ENCODE results near the gene NFE2L1. TPM values are rescaled to one million over a fixed set of nuclear protein-coding genes. Genes with fewer than 3 reads are reported as not detected.

The NFE2L1 gene
- total RNA-seq, 2 experiments from 2014 or later = 53.2 to 65.9 TPM

GRCh38 chr17:48093341-48094045 is 45.3 kb downstream of the NFE2L1 start:
- no peak for DNase-seq
- Mint-ChIP-seq H3K36me3 (ENCODE audit: low read depth) (peaks cover 9% of the 10 kb centered on the region), H3K27me3 (no peaks in the 10 kb centered on the region), H3K4me3 (no peak overlapping the region), H3K4me1 (peaks cover 22% of the 10 kb centered on the region), H3K27ac (no peak overlapping the region), H3K9me3 (no peaks in the 10 kb centered on the region)
- POLR2A ChIA-PET = no interaction called here
- CTCF ChIA-PET = interaction anchor here (1.1 to 1.4 kb wide), 2 partner anchors 21 to 150 kb away, joined by 4 to 5 read pairs; no protein-coding TSS in a partner anchor

GRCh38 chr17:48095611-48096010 is 47.5 kb downstream of the NFE2L1 start:
- Mint-ChIP-seq H3K27me3 (no peaks in the 10 kb centered on the region), H3K36me3 (ENCODE audit: low read depth) (peaks cover 6% of the 10 kb centered on the region), H3K27ac (no peak overlapping the region), H3K4me1 (peaks cover 32% of the 10 kb centered on the region), H3K9me3 (no peaks in the 10 kb centered on the region), H3K4me3 (no peak overlapping the region)
- ChIA-PET POLR2A (no interaction called here), CTCF (interaction anchor here (0.7 to 2.3 kb wide), 5 partner anchors 10 to 70 kb away, joined by 3 to 9 read pairs (median 3); partner anchors contain the start of gene SNX11)
- DNase-seq = no peak

- Mint-ChIP-seq H3K36me3 (ENCODE audit: low read depth) (peaks cover 16% of the 10 kb centered on the region), H3K27me3 (no peaks in the 10 kb centered on the region), H3K27ac (no peak overlapping the region), H3K9me3 (peaks cover 12% of the 10 kb centered on the region), H3K4me3 (peak overlapping the region; percentile 96), H3K4me1 (peaks cover 62% of the 10 kb centered on the region)
- ChIA-PET CTCF (interaction anchor here (1.2 kb wide), 2 partner anchors 8 to 75 kb away, joined by 3 to 4 read pairs; no protein-coding TSS in a partner anchor), POLR2A (no interaction called here)
- no peak for DNase-seq
Observed at GRCh38 chr17:48100160-48100559, 52.0 kb downstream of the NFE2L1 start.

- Mint-ChIP-seq H3K4me3 (peak overlapping the region; percentile 96), H3K9me3 (peaks cover 12% of the 10 kb centered on the region), H3K27ac (peak overlapping the region; percentile 95), H3K27me3 (no peaks in the 10 kb centered on the region), H3K36me3 (ENCODE audit: low read depth) (peaks cover 16% of the 10 kb centered on the region), H3K4me1 (peaks cover 62% of the 10 kb centered on the region)
- DNase-seq = no peak
- POLR2A ChIA-PET = no interaction called here
- CTCF ChIA-PET = interaction anchor here (0.8 to 1.1 kb wide), 5 partner anchors 15 to 536 kb away, joined by 3 to 4 read pairs (median 3); no protein-coding TSS in a partner anchor
Observed at GRCh38 chr17:48100591-48101011, 52.4 kb downstream of the NFE2L1 start.

- DNase-seq = peak; percentile 94
- peaks cover 61% of the 10 kb centered on the region for H3K4me1 Mint-ChIP-seq
- peak within 1 kb of the TSS; percentile 95 for H3K27ac Mint-ChIP-seq
- ChIA-PET POLR2A (no interaction called here), CTCF (interaction anchor here (0.8 to 1.1 kb wide), 5 partner anchors 14 to 535 kb away, joined by 3 to 4 read pairs (median 3); no protein-coding TSS in a partner anchor)
- peak within 1 kb of the TSS; percentile 96 for H3K4me3 Mint-ChIP-seq
- peaks cover 16% of the 10 kb centered on the region for H3K36me3 Mint-ChIP-seq (ENCODE audit: low read depth)
- H3K27me3 Mint-ChIP-seq = no peaks in the 10 kb centered on the region
- peaks cover 12% of the 10 kb centered on the region for H3K9me3 Mint-ChIP-seq
Observed at GRCh38 chr17:48101012-48101720, 53.0 kb downstream of the NFE2L1 start, which contains the start of gene CBX1. Gene CBX1, minus strand, starts transcription at chr17:48101478. Its CDS starts 24,474 bp downstream, at chr17:48077004.

GRCh38 chr17:48102043-48102750 is 54.0 kb downstream of the NFE2L1 start:
- ChIA-PET CTCF (interaction anchor here (1.1 kb wide), 1 partner anchor 9 kb away, joined by 3 read pairs; no protein-coding TSS in a partner anchor), POLR2A (no interaction called here)
- Mint-ChIP-seq H3K9me3 (peaks cover 12% of the 10 kb centered on the region), H3K36me3 (ENCODE audit: low read depth) (peaks cover 16% of the 10 kb centered on the region), H3K27ac (peak overlapping the region; percentile 95), H3K27me3 (no peaks in the 10 kb centered on the region), H3K4me3 (peak overlapping the region; percentile 96), H3K4me1 (peaks cover 59% of the 10 kb centered on the region)
- no peak for DNase-seq

- DNase-seq = peak; percentile 55
- POLR2A ChIA-PET = interaction anchor here (0.6 kb wide), 1 partner anchor 15 kb away, joined by 4 read pairs; no protein-coding TSS in a partner anchor
- Mint-ChIP-seq H3K27me3 (no peaks in the 10 kb centered on the region), H3K4me3 (peak overlapping the region; percentile 52), H3K9me3 (peaks cover 12% of the 10 kb centered on the region), H3K27ac (peak overlapping the region; percentile 88), H3K36me3 (ENCODE audit: low read depth) (peaks cover 16% of the 10 kb centered on the region), H3K4me1 (peaks cover 59% of the 10 kb centered on the region)
- CTCF ChIA-PET = interaction anchor here (0.6 to 1.1 kb wide), 2 partner anchors 9 to 170 kb away, joined by 3 to 4 read pairs; no protein-coding TSS in a partner anchor
Observed at GRCh38 chr17:48102798-48103715, 54.9 kb downstream of the NFE2L1 start.

GRCh38 chr17:48104440-48104839 is 56.3 kb downstream of the NFE2L1 start:
- H3K36me3 Mint-ChIP-seq (ENCODE audit: low read depth) = peaks cover 16% of the 10 kb centered on the region
- ChIA-PET POLR2A (no interaction called here), CTCF (interaction anchor here (0.8 kb wide), 1 partner anchor 47 kb away, joined by 3 read pairs; no protein-coding TSS in a partner anchor)
- peaks cover 63% of the 10 kb centered on the region for H3K4me1 Mint-ChIP-seq
- H3K27ac Mint-ChIP-seq = peak overlapping the region; percentile 66
- H3K9me3 Mint-ChIP-seq = peaks cover 12% of the 10 kb centered on the region
- no peak overlapping the region for H3K4me3 Mint-ChIP-seq
- DNase-seq = no peak
- no peaks in the 10 kb centered on the region for H3K27me3 Mint-ChIP-seq

- no peaks in the 10 kb centered on the region for H3K27me3 Mint-ChIP-seq
- H3K36me3 Mint-ChIP-seq (ENCODE audit: low read depth) = peaks cover 28% of the 10 kb centered on the region
- peak overlapping the region; percentile 94 for H3K27ac Mint-ChIP-seq
- ChIA-PET CTCF (interaction anchor here (0.7 to 2.4 kb wide), 7 partner anchors 11 to 89 kb away, joined by 3 to 9 read pairs (median 4); no protein-coding TSS in a partner anchor), POLR2A (no interaction called here)
- H3K9me3 Mint-ChIP-seq = peaks cover 12% of the 10 kb centered on the region
- H3K4me3 Mint-ChIP-seq = peak overlapping the region; percentile 96
- no peak for DNase-seq
- H3K4me1 Mint-ChIP-seq = peaks cover 66% of the 10 kb centered on the region
Observed at GRCh38 chr17:48106802-48107136, 58.6 kb downstream of the NFE2L1 start.

- ChIA-PET POLR2A (interaction anchor here (0.7 kb wide), 1 partner anchor 17 kb away, joined by 3 read pairs; no protein-coding TSS in a partner anchor), CTCF (interaction anchor here (0.7 to 2.4 kb wide), 16 partner anchors 8 to 511 kb away, joined by 3 to 9 read pairs (median 4); partner anchors contain the start of gene CDK5RAP3)
- H3K9me3 Mint-ChIP-seq = peaks cover 11% of the 10 kb centered on the region
- H3K27ac Mint-ChIP-seq = peak within 1 kb of the TSS; percentile 94
- peak; percentile 96 for DNase-seq
- peaks cover 35% of the 10 kb centered on the region for H3K36me3 Mint-ChIP-seq (ENCODE audit: low read depth)
- peak within 1 kb of the TSS; percentile 96 for H3K4me3 Mint-ChIP-seq
- no peaks in the 10 kb centered on the region for H3K27me3 Mint-ChIP-seq
- peaks cover 67% of the 10 kb centered on the region for H3K4me1 Mint-ChIP-seq
Observed at GRCh38 chr17:48107137-48108055, 59.2 kb downstream of the NFE2L1 start, which contains the start of gene SNX11. Gene SNX11, plus strand, starts transcription at chr17:48107766. Its CDS starts 4,278 bp downstream, at chr17:48112044.

GRCh38 chr17:48110761-48111160 is 62.6 kb downstream of the NFE2L1 start:
- peaks cover 59% of the 10 kb centered on the region for H3K4me1 Mint-ChIP-seq
- no peak overlapping the region for H3K4me3 Mint-ChIP-seq
- CTCF ChIA-PET = no interaction called here

More at GRCh38 chr17:48110761-48111160, 62.6 kb downstream of the NFE2L1 start:
- no peak for DNase-seq
- POLR2A ChIA-PET = no interaction called here
- H3K36me3 Mint-ChIP-seq (ENCODE audit: low read depth) = peaks cover 26% of the 10 kb centered on the region
- peak overlapping the region; percentile 59 for H3K27ac Mint-ChIP-seq
- no peaks in the 10 kb centered on the region for H3K27me3 Mint-ChIP-seq
- no peaks in the 10 kb centered on the region for H3K9me3 Mint-ChIP-seq
